ENCODE data around the gene ARHGAP26. TPM values are rescaled to one million over a fixed set of nuclear protein-coding genes. Genes with fewer than 3 reads are reported as not detected.

The ARHGAP26 gene
- total RNA-seq, 1 donor from 2014 or later = 75.0 TPM

DNA sequence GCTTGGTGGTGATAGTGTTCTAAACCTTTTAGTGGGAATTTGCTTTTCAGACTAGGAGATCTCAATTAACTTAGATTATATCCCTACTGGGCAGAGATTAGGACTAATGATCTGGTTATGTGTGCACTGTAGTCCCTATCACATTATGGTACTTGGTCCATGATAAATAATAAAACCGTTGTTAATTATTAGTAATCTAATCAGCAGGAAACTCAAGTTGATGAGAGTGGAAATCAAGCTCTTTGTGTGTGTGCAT lies 262.3 kb downstream of the ARHGAP26 start:
- no peak for DNase-seq (ENCODE audit: low spot score)

GRCh38 chr5:143033535-143034250 lies 263.5 kb downstream of the ARHGAP26 start:
- no peak for DNase-seq (ENCODE audit: low spot score)

DNA sequence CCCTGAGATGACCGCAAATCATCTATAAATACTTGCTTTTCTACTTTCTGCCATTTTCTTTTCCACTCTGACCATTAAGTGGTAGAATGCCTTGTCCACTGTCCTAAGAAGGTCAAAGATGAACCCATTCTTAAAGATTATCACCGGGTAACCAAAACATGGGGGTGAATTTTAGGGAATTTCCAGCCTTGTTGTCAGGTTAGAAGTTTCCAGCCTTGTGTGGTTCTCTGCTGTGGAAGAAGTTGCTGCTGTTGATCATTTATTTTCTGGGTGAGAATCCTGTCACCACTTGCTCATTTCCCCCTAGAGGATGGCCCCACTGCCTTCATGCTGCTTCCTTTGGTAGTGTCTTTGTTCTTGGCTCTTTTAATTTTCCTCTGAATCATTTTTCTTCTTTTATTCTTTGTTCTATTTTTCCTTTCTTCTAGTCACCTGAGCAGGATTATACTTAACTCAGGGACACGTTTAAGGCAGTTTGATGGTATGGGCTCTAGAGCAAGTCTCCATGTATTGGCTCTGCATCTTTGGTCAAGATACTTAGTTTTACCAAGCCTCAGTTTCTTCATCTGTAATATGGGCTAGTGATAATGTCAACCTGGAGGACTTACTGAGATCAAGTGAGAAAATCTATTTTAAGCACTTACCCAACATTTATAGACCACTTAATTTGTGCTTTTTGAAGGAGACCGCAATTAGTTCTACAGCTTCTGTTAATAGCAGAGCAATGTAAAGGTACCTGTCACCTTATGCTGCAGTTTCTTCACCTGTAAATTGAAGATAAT lies 266.2 kb downstream of the ARHGAP26 start:
- no peak for DNase-seq (ENCODE audit: low spot score)

- no peak for DNase-seq (ENCODE audit: low spot score)
These were observed 266.9 kb downstream of the ARHGAP26 start for GRCh38 chr5:143037071-143037470.

DNA sequence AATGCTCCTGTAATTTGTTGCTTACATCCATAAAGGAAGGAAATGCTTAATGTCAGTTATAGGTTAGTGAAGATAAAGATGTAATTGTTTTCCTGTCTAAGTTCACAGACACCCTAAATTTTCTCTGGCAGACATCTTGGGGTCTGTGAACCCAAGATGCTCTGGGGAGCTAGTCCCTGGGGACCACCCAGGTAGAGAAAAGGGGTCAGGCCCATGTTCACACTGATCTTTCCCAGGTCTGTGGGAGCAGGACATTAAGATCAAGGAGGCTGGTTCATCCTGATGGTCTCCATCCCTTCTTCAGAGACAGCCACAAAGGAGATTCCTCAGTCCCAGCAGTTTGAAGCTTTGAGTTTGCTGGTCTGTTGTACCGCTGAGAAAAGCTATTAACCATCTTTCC lies 267.5 kb downstream of the ARHGAP26 start:
- no peak for DNase-seq (ENCODE audit: low spot score)

- DNase-seq (ENCODE audit: low spot score) = no peak
These were observed 270.4 kb downstream of the ARHGAP26 start for GRCh38 chr5:143040622-143041021.

GRCh38 chr5:143041461-143041860 lies 271.3 kb downstream of the ARHGAP26 start:
- no peak for DNase-seq (ENCODE audit: low spot score)

DNA sequence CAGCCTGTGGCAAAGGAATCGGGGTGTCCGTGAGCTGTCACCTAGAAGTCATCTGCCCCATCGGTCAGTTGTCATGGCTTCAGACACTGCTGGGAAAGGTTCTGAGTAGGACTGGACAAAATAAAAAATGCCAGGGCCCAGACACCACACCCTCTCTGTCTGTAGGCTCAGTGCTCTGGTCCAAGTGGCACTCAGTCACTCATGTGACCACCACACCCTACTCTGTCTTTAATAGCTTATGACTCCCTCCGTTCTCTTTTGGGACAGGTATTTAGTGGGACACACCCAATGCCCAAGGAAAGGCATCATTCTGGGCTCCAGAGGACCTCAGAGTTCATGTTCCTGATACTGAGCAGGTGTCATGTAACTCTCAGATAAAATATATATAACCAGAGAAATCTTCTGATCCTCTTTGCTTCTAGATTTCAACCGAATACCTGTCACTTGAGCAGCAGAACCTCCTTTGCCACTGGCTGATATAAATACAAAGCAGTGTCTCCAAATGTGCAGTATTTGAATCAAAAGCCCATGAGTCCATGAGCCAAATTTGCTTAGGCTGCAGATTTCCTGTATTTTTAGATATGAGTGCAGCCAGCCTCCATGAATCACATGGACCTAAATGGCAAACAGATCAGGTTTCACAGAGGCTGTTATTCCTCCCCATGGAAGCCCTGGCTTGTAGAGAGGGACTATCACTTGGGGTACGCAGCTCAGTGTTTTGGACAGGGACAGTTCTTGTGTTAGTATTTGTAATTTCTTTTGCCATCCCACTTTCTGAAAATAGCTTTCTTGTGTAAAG lies 272.0 kb downstream of the ARHGAP26 start:
- DNase-seq (ENCODE audit: low spot score) = no peak

DNA sequence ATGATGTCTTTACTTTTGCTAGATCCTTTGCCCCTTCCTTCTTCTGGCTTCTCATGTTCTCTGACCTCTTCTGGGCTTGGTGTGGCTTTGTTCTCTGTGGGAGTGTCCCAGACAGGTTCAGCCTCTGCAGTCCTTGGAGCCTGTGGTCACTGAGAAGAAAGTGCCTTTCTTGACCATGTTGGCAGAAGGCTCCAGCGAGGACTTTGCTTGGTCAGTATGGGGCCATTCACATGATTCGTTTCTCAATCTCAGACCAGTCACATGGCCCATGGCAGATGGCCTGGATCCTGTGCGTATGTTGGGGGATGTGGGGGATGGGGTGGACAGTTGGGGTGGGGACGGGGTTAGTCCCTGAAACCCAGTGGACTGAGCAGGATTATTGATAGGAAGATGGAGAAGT lies 274.1 kb downstream of the ARHGAP26 start:
- DNase-seq (ENCODE audit: low spot score) = no peak

- DNase-seq (ENCODE audit: low spot score) = no peak
These were observed 274.9 kb downstream of the ARHGAP26 start for GRCh38 chr5:143045062-143045461.

- no peak for DNase-seq (ENCODE audit: low spot score)
These were observed 276.1 kb downstream of the ARHGAP26 start for GRCh38 chr5:143046314-143046713.

DNA sequence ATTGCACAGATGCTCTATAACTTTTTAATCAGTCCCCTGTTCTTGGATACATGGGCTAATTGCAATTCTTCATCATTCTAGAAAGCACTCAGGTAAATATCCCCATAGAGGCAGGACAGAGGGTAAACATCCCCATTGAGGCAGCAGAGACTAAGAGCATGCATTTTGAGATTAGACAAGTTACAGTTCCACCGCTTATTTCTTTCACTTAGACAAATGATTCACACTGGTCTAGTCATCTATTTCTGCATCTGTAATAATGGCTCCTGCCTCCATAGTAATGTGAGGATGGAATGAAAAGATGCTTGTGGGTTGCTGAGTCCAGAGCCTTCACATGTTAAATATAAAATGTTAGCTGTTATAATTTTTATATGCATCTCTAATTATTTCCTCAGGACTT lies 276.9 kb downstream of the ARHGAP26 start:
- no peak for DNase-seq (ENCODE audit: low spot score)

DNA sequence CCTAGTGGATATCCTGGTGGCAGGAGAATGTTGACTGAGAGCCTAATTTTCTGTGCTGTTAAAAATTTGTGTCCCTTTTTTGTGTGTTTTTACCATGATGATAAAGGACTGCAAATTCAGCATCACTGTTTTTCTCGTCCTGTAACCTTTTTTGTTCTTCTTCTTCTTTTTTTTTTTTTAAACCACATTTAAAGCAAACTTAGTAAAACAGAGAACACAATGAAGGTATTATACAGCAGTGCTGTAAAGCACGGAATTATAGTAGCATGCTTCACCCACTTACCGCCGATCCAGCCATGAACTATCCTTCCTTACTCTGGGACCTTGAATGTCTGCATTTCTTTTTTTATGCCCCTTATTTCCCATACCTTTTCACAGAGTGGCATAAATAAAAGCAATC lies 280.0 kb downstream of the ARHGAP26 start:
- no peak for DNase-seq (ENCODE audit: low spot score)

DNA sequence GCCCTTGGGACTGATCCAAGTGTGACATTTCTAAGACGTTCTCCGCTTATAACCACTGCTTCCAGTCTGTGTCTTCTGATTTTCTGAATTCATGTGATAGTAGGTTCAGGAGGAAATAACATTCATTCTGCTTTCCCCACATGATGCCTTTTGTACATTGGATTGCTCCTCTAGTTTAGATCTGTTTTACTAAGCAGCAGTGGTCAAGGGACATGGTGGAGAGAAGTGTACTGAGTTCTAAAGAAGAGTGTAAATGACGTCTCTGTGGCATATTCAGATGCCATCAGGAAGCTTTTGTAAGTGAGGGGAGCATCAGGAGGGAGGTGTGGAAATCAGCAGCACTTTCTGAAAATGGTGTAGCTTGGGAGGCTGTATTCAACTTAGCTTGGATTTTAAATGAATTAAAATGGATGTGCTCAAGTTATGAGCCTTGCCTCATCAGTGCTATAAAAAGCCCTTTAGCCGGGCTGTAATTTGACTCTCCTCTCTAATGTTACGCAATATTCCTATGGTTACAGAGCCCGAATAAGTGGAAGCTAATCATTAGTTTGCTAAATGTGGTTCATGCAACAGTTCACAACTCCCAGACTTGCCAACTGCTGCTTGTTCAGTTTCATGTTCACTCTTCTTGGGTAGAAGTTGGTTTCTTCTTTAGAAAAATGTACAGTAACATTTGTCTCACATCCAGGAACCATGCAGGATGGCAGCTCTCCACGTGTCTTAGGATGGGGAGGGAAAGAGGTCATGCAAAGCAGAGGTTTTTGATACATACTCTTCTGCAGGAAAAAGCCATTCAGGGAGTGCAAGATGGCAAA lies 281.3 kb downstream of the ARHGAP26 start:
- DNase-seq (ENCODE audit: low spot score) = no peak

GRCh38 chr5:143052967-143053682 lies 282.9 kb downstream of the ARHGAP26 start:
- no peak for DNase-seq (ENCODE audit: low spot score)

- no peak for DNase-seq (ENCODE audit: low spot score)
These were observed 283.6 kb downstream of the ARHGAP26 start for GRCh38 chr5:143053780-143054179.

DNA sequence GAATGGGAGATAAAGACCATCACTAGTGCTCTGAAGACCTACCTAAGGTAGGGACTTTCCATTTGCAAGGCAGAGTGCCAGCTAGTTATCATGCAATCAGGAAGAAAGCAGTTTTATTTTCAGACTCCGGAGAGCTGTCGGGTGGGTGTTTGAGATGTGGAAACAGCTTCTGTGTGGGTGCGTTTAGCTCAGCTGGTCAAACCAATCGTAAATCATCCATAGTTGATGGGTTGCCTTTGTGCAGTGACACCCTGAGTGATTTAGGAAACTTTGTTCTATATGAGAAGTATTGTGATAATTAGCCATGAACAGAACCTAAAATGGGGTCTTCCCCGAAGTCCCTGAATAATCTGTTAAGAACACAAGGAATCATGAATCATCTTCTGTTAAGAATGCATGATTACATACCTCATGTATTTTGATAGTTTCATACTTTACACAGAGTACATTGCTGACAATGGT lies 284.3 kb downstream of the ARHGAP26 start:
- DNase-seq (ENCODE audit: low spot score) = no peak

DNA sequence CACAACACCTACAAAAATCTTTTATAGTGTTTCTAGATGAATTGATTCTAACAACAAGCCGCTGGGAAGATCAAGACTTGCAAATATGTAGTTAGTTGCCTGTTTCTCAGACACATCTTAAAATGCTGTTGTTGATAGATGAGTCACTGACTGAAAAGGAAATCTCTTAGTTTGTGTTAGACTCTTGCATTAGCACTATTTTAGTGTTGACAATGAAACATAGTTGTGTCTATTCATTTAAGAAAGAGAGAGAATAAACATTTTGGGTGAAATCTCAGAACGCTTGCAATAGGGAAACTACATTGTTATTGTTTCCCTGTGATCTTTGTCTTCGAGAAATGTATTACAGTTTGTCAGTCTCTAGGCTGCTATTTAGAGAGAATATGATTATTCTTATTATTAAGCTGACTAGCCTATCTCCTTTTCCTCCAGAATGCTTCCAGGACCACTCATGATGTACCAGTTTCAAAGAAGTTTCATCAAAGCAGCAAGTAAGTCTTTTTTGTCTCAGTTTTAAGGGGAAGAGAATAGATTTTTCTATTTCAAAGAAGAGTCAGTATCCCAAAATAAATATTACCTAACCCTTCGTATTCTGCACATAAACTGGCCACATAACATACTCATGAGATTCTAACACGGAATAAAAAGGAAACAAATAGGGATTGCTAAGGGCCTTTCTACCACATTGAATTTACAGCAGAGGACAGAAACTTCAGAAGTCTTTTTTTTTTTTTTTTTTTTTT lies 285.6 kb downstream of the ARHGAP26 start:
- no peak for DNase-seq (ENCODE audit: low spot score)

GRCh38 chr5:143056339-143056704 lies 286.1 kb downstream of the ARHGAP26 start:
- DNase-seq (ENCODE audit: low spot score) = no peak

Measured in mesenteric fat pad (tissue), 1 donor.